Astrocyte (in vitro differentiated cells and primary cell): ENCODE data around the gene CUEDC2. TPM values are rescaled to one million over a fixed set of nuclear protein-coding genes. Genes with fewer than 3 reads are reported as not detected.

Source experiments
- DNase-seq: peaks from one replicate; pipeline ENCODE4 v3.0.0-alpha.2; 2010; ENCODE audit warnings: low read depth
- FAIRE-seq: peaks from 2 replicates; lab custom pipeline; 2011; peaks lifted over from hg19 to GRCh38; lab: Jason Lieb, UNC
- H2AFZ ChIP-seq: 2 replicates; pipeline ENCODE4 v1.6.0; 2012; ENCODE audit warnings: low read depth, low read length, inconsistent platforms
- H3K27ac ChIP-seq: 2 replicates; pipeline ENCODE4 v1.5.1; 2011; ENCODE audit warnings: low read depth, low read length, inconsistent platforms
- H3K27me3 ChIP-seq: 2 replicates; pipeline ENCODE4 v1.6.0; 2011; ENCODE audit warnings: low read length, inconsistent platforms; ENCODE audit not compliant: insufficient read depth
- H3K36me3 ChIP-seq: 2 replicates; pipeline ENCODE4 v1.5.1; 2011; ENCODE audit warnings: low read length, inconsistent platforms; ENCODE audit not compliant: insufficient read depth
- H3K4me1 ChIP-seq: 2 replicates; pipeline ENCODE4 v1.5.1; 2011; ENCODE audit warnings: low read length, inconsistent platforms; ENCODE audit not compliant: insufficient read depth
- H3K4me2 ChIP-seq: 2 replicates; pipeline ENCODE4 v1.6.0; 2012; ENCODE audit warnings: low read length, inconsistent platforms
- H3K4me3 ChIP-seq: 2 replicates; pipeline ENCODE4 v1.5.1; 2011; ENCODE audit warnings: low read depth, mild to moderate bottlenecking, low read length, inconsistent platforms; ENCODE audit not compliant: insufficient read depth
- H3K79me2 ChIP-seq: 2 replicates; pipeline ENCODE4 v1.6.0; 2012; ENCODE audit warnings: mild to moderate bottlenecking, low read length, inconsistent platforms; ENCODE audit not compliant: insufficient read depth
- H3K9ac ChIP-seq: 2 replicates; pipeline ENCODE4 v1.6.0; 2012; ENCODE audit warnings: mild to moderate bottlenecking, low read length, inconsistent platforms
- H3K9me3 ChIP-seq: 2 replicates; pipeline ENCODE4 v1.5.1; 2012; ENCODE audit warnings: low read depth, mild to moderate bottlenecking, low read length, inconsistent platforms; ENCODE audit not compliant: insufficient read depth
- H4K20me1 ChIP-seq: 2 replicates; pipeline ENCODE4 v1.6.0; 2012; ENCODE audit warnings: low read length, inconsistent platforms; ENCODE audit not compliant: insufficient read depth
- H3K27ac Mint-ChIP-seq: one replicate; pipeline ENCODE4 v1.8.0; 2021; ENCODE audit warnings: mild to moderate bottlenecking, mixed read lengths; ENCODE audit not compliant: unreplicated experiment
- H3K27me3 Mint-ChIP-seq: one replicate; pipeline ENCODE4 v1.8.0; 2021; ENCODE audit warnings: low read depth, mixed read lengths; ENCODE audit not compliant: unreplicated experiment
- H3K36me3 Mint-ChIP-seq: one replicate; pipeline ENCODE4 v1.8.0; 2021; ENCODE audit warnings: low read depth, mixed read lengths; ENCODE audit not compliant: unreplicated experiment
- H3K4me1 Mint-ChIP-seq: one replicate; pipeline ENCODE4 v1.8.0; 2021; ENCODE audit warnings: low read depth, mixed read lengths; ENCODE audit not compliant: unreplicated experiment
- H3K4me3 Mint-ChIP-seq: one replicate; pipeline ENCODE4 v1.8.0; 2021; ENCODE audit warnings: mild to moderate bottlenecking, moderate library complexity, mixed read lengths; ENCODE audit not compliant: unreplicated experiment
- H3K9me3 Mint-ChIP-seq: one replicate; pipeline ENCODE4 v1.8.0; 2021; ENCODE audit warnings: mild to moderate bottlenecking, mixed read lengths; ENCODE audit not compliant: unreplicated experiment
- CTCF ChIP-seq: IDR thresholded peaks from 2 replicates; pipeline ENCODE4 v1.5.1; 2011; ENCODE audit warnings: low read depth, mild to moderate bottlenecking, inconsistent platforms, low read length, moderate library complexity; ENCODE audit not compliant: insufficient read depth
- EZH2 ChIP-seq: IDR thresholded peaks from 2 replicates; pipeline ENCODE4 v1.6.1; 2012; ENCODE audit warnings: mild to moderate bottlenecking, low read length, inconsistent platforms; ENCODE audit not compliant: insufficient read depth
- total RNA-seq: library from RNA; stranded (reverse); gene quantifications from 2 replicates; pipeline ENCODE4 v1.2.1, GENCODE V29; 2021

The CUEDC2 gene
- total RNA-seq, 1 donor from 2014 or later, result 49.1 TPM

DNA sequence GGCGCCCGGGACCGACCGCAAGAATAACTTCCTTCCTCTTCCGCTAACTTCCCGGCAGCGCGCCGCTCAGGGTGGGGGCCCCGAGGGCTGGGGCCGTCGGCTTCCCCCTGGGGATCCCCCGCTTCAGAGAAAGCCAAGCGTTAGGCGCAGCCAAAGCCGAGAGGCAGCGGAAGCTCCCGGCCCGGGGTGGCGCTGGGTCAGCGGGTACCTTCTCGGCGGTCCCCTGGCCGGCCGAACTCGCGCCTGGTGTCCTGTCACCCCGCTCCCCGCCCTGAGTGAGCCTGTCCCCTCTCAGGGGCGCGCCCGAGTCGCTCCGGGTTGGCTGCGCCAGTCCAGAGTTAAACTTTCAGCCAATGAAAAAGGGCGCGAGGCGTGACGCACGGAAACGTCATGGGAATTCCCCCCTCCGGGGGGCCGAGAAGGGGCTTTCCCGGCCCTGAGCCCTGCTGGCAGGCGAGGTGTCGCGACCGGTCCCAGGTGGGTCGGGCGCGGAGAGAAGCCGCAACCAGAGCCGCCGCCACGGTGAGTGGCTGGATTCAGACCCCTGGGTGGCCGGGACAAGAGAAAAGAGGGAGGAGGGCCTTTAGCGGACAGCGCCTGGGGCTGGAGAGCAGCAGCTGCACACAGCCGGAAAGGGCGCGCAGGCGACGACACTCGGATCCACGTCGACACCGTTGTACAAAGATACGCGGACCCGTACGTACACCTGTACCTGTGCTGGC is 38.1 kb downstream of the CUEDC2 start:
- peaks cover 21% of the 10 kb centered on the region for H3K4me1 ChIP-seq
- H3K27ac ChIP-seq, result peak overlapping the region; percentile 89
- DNase-seq (peak; percentile 80), FAIRE-seq (no peak)
- peak overlapping the region; percentile 85 for H3K4me3 Mint-ChIP-seq
- H3K27ac Mint-ChIP-seq, result peak overlapping the region; percentile 90
- H4K20me1 ChIP-seq, result no peaks in the 10 kb centered on the region
- H3K9ac ChIP-seq, result peak overlapping the region; percentile 94
- peak overlapping the region; percentile 75 for H2AFZ ChIP-seq
- H3K36me3 Mint-ChIP-seq, result peaks cover 4% of the 10 kb centered on the region
- H3K9me3 ChIP-seq, result no peaks in the 10 kb centered on the region
- H3K27me3 Mint-ChIP-seq, result peaks cover 2% of the 10 kb centered on the region
- H3K36me3 ChIP-seq, result no peaks in the 10 kb centered on the region
- H3K4me3 ChIP-seq, result peak overlapping the region; percentile 74
- TF ChIP-seq EZH2 (no peak), CTCF (peak; percentile 67)
- H3K4me1 Mint-ChIP-seq, result peaks cover 14% of the 10 kb centered on the region
- H3K9me3 Mint-ChIP-seq, result no peaks in the 10 kb centered on the region
- peak overlapping the region; percentile 100 for H3K4me2 ChIP-seq
- H3K79me2 ChIP-seq, result peaks cover 13% of the 10 kb centered on the region
- peaks cover 10% of the 10 kb centered on the region for H3K27me3 ChIP-seq

GRCh38 chr10:102393411-102394078 is 38.8 kb downstream of the CUEDC2 start:
- Mint-ChIP-seq H3K4me3 (peak overlapping the region; percentile 85), H3K27me3 (peaks cover 2% of the 10 kb centered on the region), H3K9me3 (no peaks in the 10 kb centered on the region), H3K27ac (peak overlapping the region; percentile 81), H3K36me3 (peaks cover 4% of the 10 kb centered on the region), H3K4me1 (peaks cover 14% of the 10 kb centered on the region)
- DNase-seq, result no peak
- H3K4me3 ChIP-seq, result peak overlapping the region; percentile 74
- no peaks in the 10 kb centered on the region for H4K20me1 ChIP-seq
- no peaks in the 10 kb centered on the region for H3K9me3 ChIP-seq
- H3K79me2 ChIP-seq, result peaks cover 13% of the 10 kb centered on the region
- TF ChIP-seq EZH2 (no peak), CTCF (no peak)
- peak overlapping the region; percentile 94 for H3K9ac ChIP-seq
- peaks cover 10% of the 10 kb centered on the region for H3K27me3 ChIP-seq
- peak overlapping the region; percentile 100 for H3K4me2 ChIP-seq
- no peak for FAIRE-seq
- H3K27ac ChIP-seq, result peak overlapping the region; percentile 89
- peaks cover 19% of the 10 kb centered on the region for H3K4me1 ChIP-seq
- H2AFZ ChIP-seq, result peak overlapping the region; percentile 29
- H3K36me3 ChIP-seq, result no peaks in the 10 kb centered on the region
